GM21529 (cell line): Measurements from ENCODE around the gene CNTFR.

Experiments
- ATAC-seq: cut with Tn5 transposase; IDR thresholded peaks from one replicate; pipeline ENCODE4 v1.9.1; 2021; ENCODE audit not compliant: unreplicated experiment

Gene CNTFR

GRCh38 chr9:34508951-34509350, 80.6 kb downstream of the CNTFR start:
- no peak for ATAC-seq

DNA sequence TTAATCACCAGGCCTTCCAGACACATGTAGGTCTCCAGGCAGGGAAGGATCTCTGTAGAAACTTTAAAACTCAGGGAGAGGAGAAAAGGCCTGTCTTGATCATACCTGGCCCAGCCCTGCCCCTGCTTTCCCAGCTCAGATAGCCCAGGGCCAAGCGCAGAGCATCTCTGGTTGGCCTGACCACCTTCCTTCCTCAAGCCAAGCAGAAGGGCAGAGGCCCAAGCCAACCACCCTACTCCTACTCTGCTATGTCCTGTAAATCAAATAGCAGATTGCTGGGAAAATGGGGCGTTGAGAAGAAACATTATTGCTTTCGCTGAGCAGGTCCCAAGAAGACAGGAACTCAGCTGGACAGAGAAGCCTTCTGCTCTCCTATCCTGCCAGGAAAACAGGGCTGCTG, 81.1 kb downstream of the CNTFR start:
- no peak for ATAC-seq

DNA sequence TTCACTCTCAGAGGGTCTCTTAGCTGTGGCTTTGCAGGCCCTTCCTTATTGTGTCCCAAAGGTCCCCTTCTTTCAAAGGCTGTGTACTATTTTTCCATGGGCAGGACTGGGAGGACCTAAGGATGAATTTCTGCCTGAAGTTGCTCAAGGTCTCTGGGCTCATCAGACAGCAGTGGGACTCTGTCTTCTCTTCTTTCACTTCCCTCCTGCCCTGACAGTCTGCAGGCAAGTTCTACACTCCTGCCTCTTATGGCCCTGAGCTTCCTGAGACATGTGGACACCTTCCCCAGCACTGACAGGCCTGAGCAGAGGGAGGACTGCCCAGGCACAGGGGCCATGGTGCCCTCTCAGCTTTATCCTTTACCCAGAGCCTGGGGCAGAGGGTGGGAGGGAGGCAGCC, 81.6 kb downstream of the CNTFR start:
- ATAC-seq: no peak

- ATAC-seq: no peak
These were observed 82.0 kb downstream of the CNTFR start for GRCh38 chr9:34507556-34507955.

GRCh38 chr9:34506623-34507022, 82.9 kb downstream of the CNTFR start:
- ATAC-seq: no peak

- ATAC-seq: no peak
These were observed 84.0 kb downstream of the CNTFR start for GRCh38 chr9:34505370-34506120.

- no peak for ATAC-seq
These were observed 86.1 kb downstream of the CNTFR start for GRCh38 chr9:34503406-34503805.

DNA sequence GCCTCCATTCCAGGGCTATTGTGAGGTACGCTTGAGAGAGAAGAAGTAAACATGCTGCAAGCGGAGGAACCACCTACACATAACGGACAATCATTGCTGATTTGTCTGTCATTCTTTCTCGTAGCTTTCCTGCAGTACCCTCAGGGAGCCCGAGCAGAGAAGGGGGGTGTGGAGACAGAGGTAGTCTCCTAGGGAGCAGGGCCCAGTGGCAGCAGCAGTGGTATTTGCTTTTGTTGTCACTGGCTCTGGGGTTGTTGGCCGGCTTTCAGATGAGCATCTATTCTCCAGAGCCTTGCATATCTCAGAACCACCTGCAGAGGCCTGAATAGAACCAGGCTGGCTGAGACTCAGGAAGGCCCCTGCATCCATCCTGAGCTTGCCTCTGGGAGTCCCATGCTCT, 86.6 kb downstream of the CNTFR start:
- ATAC-seq: no peak

DNA sequence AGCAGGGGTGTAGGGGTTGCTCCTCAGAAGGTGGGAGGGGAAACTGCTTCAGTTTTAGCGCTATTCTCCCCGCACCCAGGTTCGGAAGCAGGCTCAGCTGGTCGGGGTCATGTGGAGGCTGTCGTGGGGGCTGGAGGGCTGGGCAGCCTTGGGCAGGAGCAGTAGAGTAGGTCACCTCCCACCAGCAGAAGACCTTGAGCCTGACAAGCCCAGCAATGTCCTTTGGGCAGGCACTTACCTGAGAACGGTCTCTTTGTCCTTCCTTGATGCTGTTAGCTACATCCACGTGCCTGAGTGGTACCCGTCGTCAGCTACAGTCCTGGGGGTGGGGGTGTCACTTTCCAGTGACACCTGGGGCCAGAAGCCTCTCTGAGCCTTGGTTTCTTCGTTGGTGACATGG, 87.1 kb downstream of the CNTFR start:
- no peak for ATAC-seq

DNA sequence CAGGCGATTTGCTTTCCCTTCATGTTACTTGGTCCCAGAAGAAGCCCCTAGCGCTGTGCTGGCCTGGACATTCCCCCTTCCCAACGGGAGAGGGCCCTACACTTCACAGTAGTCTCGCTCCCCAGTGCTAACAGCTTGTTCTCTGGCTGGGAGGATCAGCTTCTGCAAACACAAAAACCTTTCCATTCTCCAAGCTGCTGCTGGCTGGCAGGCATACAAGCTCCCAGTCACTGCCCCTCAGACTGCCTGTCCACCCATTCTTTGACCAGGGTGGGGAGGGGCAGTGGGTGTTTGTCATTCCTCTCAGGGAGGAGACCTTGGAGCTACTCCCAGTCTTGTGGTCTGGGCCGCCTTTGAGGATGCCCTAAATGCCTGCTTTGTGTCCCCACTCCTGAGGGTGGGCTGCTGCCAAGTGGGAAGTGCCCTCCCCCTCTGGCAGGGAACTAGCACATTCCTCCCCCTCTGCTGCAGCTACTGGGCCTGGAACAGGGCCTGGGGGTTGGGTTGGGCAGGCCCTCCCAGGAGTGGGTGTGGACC, 87.6 kb downstream of the CNTFR start:
- ATAC-seq: no peak
